Hepatocyte (in vitro differentiated cells): Measurements from ENCODE around the gene VWF.
"Not testable (repeated sequence)": the region's sequence is repeated elsewhere in the genome, so short reads cannot be mapped to it uniquely, and the experiment has no call there.

Experiments used
- EZH2 ChIP-seq: fragments of 200-600 bp; sonication (generic); IDR thresholded peaks from 2 replicates; pipeline ENCODE4 v1.6.1; 2016; ENCODE audit warnings: antibody characterized with exemption, mild to moderate bottlenecking, borderline replicate concordance
- EZH2phosphoT487 ChIP-seq: fragments of 200-600 bp; sonication (generic); IDR thresholded peaks from one replicate; pipeline ENCODE4 v1.6.1; 2018; ENCODE audit warnings: antibody characterized with exemption, mild to moderate bottlenecking, low read depth, moderate library complexity; ENCODE audit not compliant: unreplicated experiment, severe bottlenecking
- TF ChIP-seq, protein P1 (sequence below): fragments of 200-600 bp; sonication (generic); IDR thresholded peaks from 2 replicates; pipeline ENCODE4 v1.5.1; 2016; ENCODE audit warnings: antibody characterized with exemption, mild to moderate bottlenecking; ENCODE audit not compliant: poor library complexity

DNA sequence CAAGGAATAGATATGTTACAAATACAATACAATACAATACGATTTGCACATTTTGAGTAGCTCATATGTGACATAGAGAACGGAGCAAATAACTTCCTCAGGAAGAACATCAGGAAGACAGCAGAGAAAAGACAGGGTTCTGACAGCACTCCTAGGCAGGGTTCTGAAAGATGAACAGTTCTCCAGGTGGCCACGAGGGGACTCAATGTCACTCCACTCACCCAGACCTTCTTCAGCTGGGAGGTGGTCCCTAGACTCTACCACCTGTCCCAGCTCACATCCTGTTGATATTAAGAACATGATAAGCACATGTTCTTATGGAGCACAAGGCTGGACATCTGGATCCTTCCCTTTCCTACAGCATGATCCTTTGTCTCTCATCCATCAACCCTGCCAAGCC, 109.2 kb downstream of the VWF start:
- TF ChIP-seq, protein P1, sequence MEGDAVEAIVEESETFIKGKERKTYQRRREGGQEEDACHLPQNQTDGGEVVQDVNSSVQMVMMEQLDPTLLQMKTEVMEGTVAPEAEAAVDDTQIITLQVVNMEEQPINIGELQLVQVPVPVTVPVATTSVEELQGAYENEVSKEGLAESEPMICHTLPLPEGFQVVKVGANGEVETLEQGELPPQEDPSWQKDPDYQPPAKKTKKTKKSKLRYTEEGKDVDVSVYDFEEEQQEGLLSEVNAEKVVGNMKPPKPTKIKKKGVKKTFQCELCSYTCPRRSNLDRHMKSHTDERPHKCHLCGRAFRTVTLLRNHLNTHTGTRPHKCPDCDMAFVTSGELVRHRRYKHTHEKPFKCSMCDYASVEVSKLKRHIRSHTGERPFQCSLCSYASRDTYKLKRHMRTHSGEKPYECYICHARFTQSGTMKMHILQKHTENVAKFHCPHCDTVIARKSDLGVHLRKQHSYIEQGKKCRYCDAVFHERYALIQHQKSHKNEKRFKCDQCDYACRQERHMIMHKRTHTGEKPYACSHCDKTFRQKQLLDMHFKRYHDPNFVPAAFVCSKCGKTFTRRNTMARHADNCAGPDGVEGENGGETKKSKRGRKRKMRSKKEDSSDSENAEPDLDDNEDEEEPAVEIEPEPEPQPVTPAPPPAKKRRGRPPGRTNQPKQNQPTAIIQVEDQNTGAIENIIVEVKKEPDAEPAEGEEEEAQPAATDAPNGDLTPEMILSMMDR = not testable (repeated sequence)
- TF ChIP-seq EZH2phosphoT487, EZH2: not testable (repeated sequence)
